ENCODE measurements around the gene PDE4D. TPM values are rescaled to one million over a fixed set of nuclear protein-coding genes. Genes with fewer than 3 reads are reported as not detected.

PDE4D gene
- total and polyA plus RNA-seq, 2 of the 4 experiments (the other 2 are of a cell fraction) = 1.4 to 7.9 TPM

DNA sequence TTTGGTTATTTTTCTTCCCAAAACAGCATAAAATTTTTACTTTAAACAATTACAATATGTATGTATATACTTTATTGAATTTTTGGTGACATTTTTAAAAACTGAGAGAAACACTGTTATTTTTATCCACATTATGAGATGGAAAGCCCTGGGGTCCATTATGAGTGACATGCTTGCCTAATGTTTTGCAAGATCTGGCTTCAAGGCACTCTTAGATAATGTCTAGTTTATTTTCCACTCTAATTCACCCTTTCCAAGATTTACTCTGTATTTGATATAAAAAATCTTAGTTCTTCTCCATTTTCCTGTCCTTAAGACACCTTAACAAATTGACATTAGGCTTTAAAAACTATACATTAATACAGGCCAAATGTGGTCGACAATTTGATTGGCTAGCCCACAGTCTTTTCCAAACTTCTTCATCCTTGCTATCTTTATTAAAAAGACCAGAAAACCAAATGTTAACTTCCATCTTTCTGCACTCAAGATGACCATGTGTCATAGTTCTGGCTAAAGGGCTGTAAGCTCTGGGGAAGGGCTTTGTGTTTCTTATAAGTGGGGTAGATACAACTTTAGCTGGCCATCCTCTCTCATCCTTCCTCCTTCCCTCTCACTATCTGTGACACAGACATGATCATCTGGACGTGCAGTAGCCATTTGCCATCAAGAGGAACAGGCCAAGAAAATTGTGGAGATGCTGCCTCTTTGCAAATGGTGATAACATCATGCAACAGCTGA lies 561.1 kb downstream of the PDE4D start:
- Histone ChIP-seq H3K4me2 (ENCODE audit: low read depth, low read length) (no peak overlapping the region), H4K91ac (ENCODE audit: insufficient read depth, low read depth, low read length) (no peak overlapping the region), H2AK5ac (ENCODE audit: low read depth, low read length) (no peak overlapping the region), H3K4me3 (ENCODE audit: insufficient read depth, low read depth, low read length) (no peak overlapping the region), H2BK120ac (ENCODE audit: low read depth, low read length) (no peak overlapping the region), H2BK20ac (ENCODE audit: low read depth, low read length) (no peak overlapping the region), H3K36me3 (ENCODE audit: control insufficient read depth, insufficient read depth, low read length) (no peaks in the 10 kb centered on the region), H4K5ac (ENCODE audit: low read depth, low read length) (no peak overlapping the region), H2BK5ac (ENCODE audit: low read depth, low read length, poor library complexity, severe bottlenecking) (no peak overlapping the region), H2BK15ac (ENCODE audit: low read depth, low read length) (no peak overlapping the region), H4K20me1 (ENCODE audit: insufficient read depth, low read length) (no peaks in the 10 kb centered on the region), H3K14ac (replicated peaks; ENCODE audit: low read depth, low read length) (no peak overlapping the region), H4K8ac (ENCODE audit: low read depth in 2 of 2, low read length in 2 of 2) (no peak overlapping the region), H3K9me1 (ENCODE audit: insufficient read depth, low read length) (no peaks in the 10 kb centered on the region), H3K79me1 (ENCODE audit: low read depth in 1 of 2, low read length in 2 of 2) (no peaks in the 10 kb centered on the region), H2AK9ac (replicated peaks; ENCODE audit: low read depth, low read length, poor library complexity) (no peak overlapping the region), H3K56ac (ENCODE audit: extremely low read depth, insufficient read depth, low read length) (no peak overlapping the region), H3K18ac (ENCODE audit: low read depth, low read length) (no peak overlapping the region), H3K27ac (ENCODE audit: insufficient read depth, low read length) (no peak overlapping the region), H3K9ac (ENCODE audit: low read depth, low read length) (no peak overlapping the region), H3K9me3 (ENCODE audit: control insufficient read depth, insufficient read depth, low read length) (no peaks in the 10 kb centered on the region), H2AFZ (replicated peaks; ENCODE audit: low read length, poor library complexity) (no peak overlapping the region), H3K23ac (ENCODE audit: low read depth, low read length) (no peak overlapping the region), H3K4me1 (ENCODE audit: control insufficient read depth, insufficient read depth, low read length) (no peaks in the 10 kb centered on the region), H3K4ac (ENCODE audit: low read depth, low read length) (no peak overlapping the region), H3K27me3 (ENCODE audit: control insufficient read depth, insufficient read depth, low read length) (peaks cover 1% of the 10 kb centered on the region; the same call in 1 of the 2 replicates)
- TF ChIP-seq NFE2L2 (IDR thresholded peaks at IDR 0.05; ENCODE audit: low read depth, low read length) (no peak), MXI1 (IDR thresholded peaks at IDR 0.05; ENCODE audit: borderline replicate concordance, low read depth, low read length) (no peak), BHLHE40 (IDR thresholded peaks at IDR 0.05; ENCODE audit: low read depth, low read length) (no peak), MAZ (IDR thresholded peaks at IDR 0.05; ENCODE audit: borderline replicate concordance, low read depth, low read length) (no peak), SMC3 (IDR thresholded peaks at IDR 0.05; ENCODE audit: low read depth, low read length) (no peak), RCOR1 (IDR thresholded peaks at IDR 0.05; ENCODE audit: insufficient replicate concordance, low read length) (no peak), ELK1 (IDR thresholded peaks at IDR 0.05; ENCODE audit: borderline replicate concordance, low read depth, low read length) (no peak)
- ATAC-seq (ENCODE audit: low read depth) (no peak), DNase-seq (no peak)
- intact Hi-C loops (cut with micrococcal nuclease) (no loop called here), in situ Hi-C loops (cut with MboI; ENCODE audit: low sequenced_read_pairs) (no loop called here), dilution Hi-C loops (cut with HindIII; ENCODE audit: low sequenced_read_pairs, unreplicated experiment) (no loop called here)
- CTCF ChIA-PET = no interaction called here
- POLR2A ChIA-PET (ENCODE audit: unreplicated experiment) = no interaction called here
- no CpG with 5 or more reads among the region's 2 CpGs for WGBS, 2 experiments (ENCODE audit: extremely low coverage in 2 of 2, insufficient read length in 1 of 2)
- BruUV-seq (replicated peaks) = no TSS peak

Data from IMR-90 (cell line).